GM23338 (cell line): ENCODE measurements around the gene PHOX2A. TPM values are rescaled to one million over a fixed set of nuclear protein-coding genes. Genes with fewer than 3 reads are reported as not detected.

Source experiments
- ATAC-seq: fragments of 200-7000 bp; cut with Tn5 transposase; 3 replicates; pipeline ENCODE4 v1.9.1; 2020
- DNase-seq: peaks from one replicate; pipeline ENCODE4 v3.0.0-alpha.2; 2015; ENCODE audit warnings: low spot score
- H2AFZ ChIP-seq: fragments of 200-600 bp; sonication (generic); 2 replicates; pipeline ENCODE4 v1.8.0; 2016; ENCODE audit warnings: antibody characterized with exemption, mild to moderate bottlenecking, moderate library complexity
- H3F3A ChIP-seq: fragments of 200-600 bp; sonication (generic); replicated peaks from 2 replicates; pipeline ENCODE4 v1.8.0; 2017; ENCODE audit warnings: antibody characterized with exemption, mixed run types, low read depth
- H3K27ac ChIP-seq: fragments of 200-600 bp; sonication (generic); 2 replicates; pipeline ENCODE4 v1.6.1; 2016; ENCODE audit warnings: low read depth
- H3K27me3 ChIP-seq: fragments of 200-600 bp; sonication (generic); 2 replicates; pipeline ENCODE4 v1.8.0; 2016; ENCODE audit warnings: mild to moderate bottlenecking, mixed run types, moderate library complexity; ENCODE audit not compliant: insufficient read depth
- H3K36me3 ChIP-seq: fragments of 200-600 bp; sonication (generic); 2 replicates; pipeline ENCODE4 v1.8.0; 2016; ENCODE audit warnings: mild to moderate bottlenecking; ENCODE audit not compliant: insufficient read depth
- H3K4me1 ChIP-seq: fragments of 200-600 bp; sonication (generic); 2 replicates; pipeline ENCODE4 v1.8.0; 2016; ENCODE audit warnings: mild to moderate bottlenecking, moderate library complexity; ENCODE audit not compliant: insufficient read depth
- H3K4me2 ChIP-seq: fragments of 200-600 bp; sonication (generic); 2 replicates; pipeline ENCODE4 v1.7.1; 2017; ENCODE audit warnings: mixed run types
- H3K4me3 ChIP-seq: fragments of 200-600 bp; sonication (generic); 2 replicates; pipeline ENCODE4 v1.6.1; 2016; ENCODE audit warnings: mixed run types
- H3K79me2 ChIP-seq: fragments of 200-600 bp; sonication (generic); replicated peaks from 2 replicates; pipeline ENCODE4 v1.8.0; 2017; ENCODE audit warnings: mild to moderate bottlenecking; ENCODE audit not compliant: insufficient read depth
- H3K9me2 ChIP-seq: fragments of 200-600 bp; sonication (generic); 2 replicates; pipeline ENCODE4 v1.8.0; 2017; ENCODE audit not compliant: insufficient read depth
- H4K20me1 ChIP-seq: fragments of 200-600 bp; sonication (generic); replicated peaks from 2 replicates; pipeline ENCODE4 v1.8.0; 2017; ENCODE audit warnings: mild to moderate bottlenecking; ENCODE audit not compliant: insufficient read depth
- H3K27ac Mint-ChIP-seq: 2 replicates; pipeline ENCODE4 v1.8.0; 2020; ENCODE audit warnings: inconsistent platforms, mild to moderate bottlenecking, moderate library complexity, mixed read lengths
- H3K27me3 Mint-ChIP-seq: 3 replicates; pipeline ENCODE4 v1.8.0; 2022; ENCODE audit warnings: low read depth, mild to moderate bottlenecking, moderate library complexity, mixed read lengths, inconsistent platforms; ENCODE audit not compliant: insufficient read depth, poor library complexity
- H3K36me3 Mint-ChIP-seq: 3 replicates; pipeline ENCODE4 v1.8.0; 2021; ENCODE audit warnings: low read depth, mild to moderate bottlenecking, inconsistent platforms, moderate library complexity, mixed read lengths
- H3K4me1 Mint-ChIP-seq: 3 replicates; pipeline ENCODE4 v1.8.0; 2020; ENCODE audit warnings: mild to moderate bottlenecking, inconsistent platforms, mixed read lengths
- H3K4me3 Mint-ChIP-seq: 3 replicates; pipeline ENCODE4 v1.8.0; 2021; ENCODE audit warnings: moderate library complexity, mild to moderate bottlenecking, inconsistent platforms, mixed read lengths
- H3K9me3 Mint-ChIP-seq: 3 replicates; pipeline ENCODE4 v1.8.0; 2020; ENCODE audit warnings: moderate library complexity, mild to moderate bottlenecking, inconsistent platforms, mixed read lengths
- CREB1 ChIP-seq: fragments of 250-450 bp; sonication (Bioruptor Pico); IDR thresholded peaks from 2 replicates; pipeline ENCODE4 v1.5.0; 2020; ENCODE audit warnings: low read depth, mild to moderate bottlenecking, moderate library complexity
- CTCF ChIP-seq, 2 experiments: fragments of 200-600 bp in 1 of 2; sonication (generic) in 1 of 2; conservative IDR thresholded peaks; 2 replicates each; pipeline versions ENCODE4 v1.5.1 to v1.6.1; 2016 to 2017; ENCODE audit warnings: antibody characterized with exemption in 2 of 2, low read depth in 2 of 2, mild to moderate bottlenecking in 2 of 2, moderate library complexity in 1 of 2
- EZH2 ChIP-seq: fragments of 200-600 bp; sonication (generic); IDR thresholded peaks from one replicate; pipeline ENCODE4 v1.8.0; 2017; ENCODE audit warnings: antibody characterized with exemption, mild to moderate bottlenecking, low read depth; ENCODE audit not compliant: unreplicated experiment
- EZH2phosphoT487 ChIP-seq: fragments of 200-600 bp; sonication (generic); IDR thresholded peaks from one replicate; pipeline ENCODE4 v1.8.1; 2018; ENCODE audit warnings: antibody characterized with exemption; ENCODE audit not compliant: unreplicated experiment
- JUNB ChIP-seq: IDR thresholded peaks from one replicate; pipeline ENCODE4 v1.6.1; 2016; ENCODE audit warnings: antibody characterized with exemption; ENCODE audit not compliant: unreplicated experiment
- NANOG ChIP-seq: IDR thresholded peaks from 2 replicates; pipeline ENCODE4 v1.6.1; 2016; ENCODE audit warnings: antibody characterized with exemption, borderline replicate concordance
- POLR2AphosphoS5 ChIP-seq: IDR thresholded peaks from 2 replicates; pipeline ENCODE4 v1.6.1; 2016; ENCODE audit warnings: antibody characterized with exemption, low read depth
- STAT1 ChIP-seq: IDR thresholded peaks from one replicate; pipeline ENCODE4 v1.6.1; 2016; ENCODE audit warnings: antibody characterized with exemption; ENCODE audit not compliant: unreplicated experiment
- ZNF114 ChIP-seq: fragments of 250-450 bp; sonication (Bioruptor Pico); IDR thresholded peaks from 2 replicates; pipeline ENCODE4 v1.5.0; 2020; ENCODE audit warnings: mild to moderate bottlenecking, moderate library complexity
- ZNF331 ChIP-seq: fragments of 250-450 bp; sonication (Bioruptor Pico); IDR thresholded peaks from 2 replicates; pipeline ENCODE4 v1.5.0; 2020; ENCODE audit warnings: low read depth, mild to moderate bottlenecking, moderate library complexity
- ZNF462 ChIP-seq: fragments of 250-450 bp; sonication (Bioruptor Pico); IDR thresholded peaks from 2 replicates; pipeline ENCODE4 v1.5.0; 2020; ENCODE audit warnings: mild to moderate bottlenecking, moderate library complexity
- polyA plus RNA-seq: library from polyadenylated mRNA; unstranded; fragments of >200 nt; fragmentation: Nextera tagmentation; extraction: Ambion mirVana; gene quantifications from 2 replicates; pipeline ENCODE4 v1.2.1, GENCODE V29; 2016
- total RNA-seq: library from RNA; depleted of rRNA; stranded (reverse); fragments of >200 nt; shearing (Covaris generic); gene quantifications from 2 replicates; pipeline ENCODE4 v1.2.3, GENCODE V29; 2014

PHOX2A gene
- total and polyA plus RNA-seq, 2 experiments from 2014 or later = 0.31 TPM; not detected in 1

DNA sequence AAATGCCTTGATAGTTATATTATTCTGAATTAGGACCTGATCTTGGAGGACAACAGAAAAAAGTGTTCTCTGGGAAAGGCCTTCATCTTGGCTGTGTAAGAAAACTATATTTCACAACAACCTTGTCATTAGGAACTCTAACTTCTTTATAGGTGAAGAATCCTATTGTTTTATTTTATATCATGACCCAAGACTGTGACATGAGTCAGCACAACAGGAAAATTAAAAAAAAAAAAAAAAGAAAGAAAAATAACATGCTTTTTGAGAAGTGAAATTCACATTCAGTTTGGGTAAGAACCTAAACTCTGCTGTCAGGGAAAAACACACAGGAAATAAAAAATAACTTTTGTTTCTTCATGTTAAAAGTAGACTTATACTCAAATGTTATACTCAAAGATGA lies 39.1 kb downstream of the PHOX2A start:
- H3K27me3 ChIP-seq = no peaks in the 10 kb centered on the region
- no peaks in the 10 kb centered on the region for H3F3A ChIP-seq
- Mint-ChIP-seq H3K27me3 (peaks cover 5% of the 10 kb centered on the region), H3K9me3 (no peaks in the 10 kb centered on the region; the same call in 2 of the 3 replicates), H3K27ac (no peak overlapping the region), H3K4me1 (no peaks in the 10 kb centered on the region), H3K36me3 (no peaks in the 10 kb centered on the region), H3K4me3 (no peak overlapping the region)
- H3K79me2 ChIP-seq = no peaks in the 10 kb centered on the region
- H3K4me3 ChIP-seq = no peak overlapping the region
- no peak overlapping the region for H2AFZ ChIP-seq
- H3K9me2 ChIP-seq = no peaks in the 10 kb centered on the region
- no peak for ATAC-seq
- no peak overlapping the region for H3K27ac ChIP-seq
- TF ChIP-seq POLR2AphosphoS5 (no peak), CTCF (conservative IDR thresholded peaks at IDR 0.05; ENCODE audit: low read depth in 2 of 2) (no peak), EZH2phosphoT487 (no peak), ZNF331 (CRISPR knock-in tag) (no peak), CREB1 (CRISPR knock-in tag) (no peak), ZNF114 (CRISPR knock-in tag) (no peak), STAT1 (no peak), EZH2 (no peak)
- H3K4me1 ChIP-seq = no peaks in the 10 kb centered on the region
- no peak overlapping the region for H3K4me2 ChIP-seq
- no peak for DNase-seq
- H4K20me1 ChIP-seq = no peaks in the 10 kb centered on the region
- no peaks in the 10 kb centered on the region for H3K36me3 ChIP-seq

DNA sequence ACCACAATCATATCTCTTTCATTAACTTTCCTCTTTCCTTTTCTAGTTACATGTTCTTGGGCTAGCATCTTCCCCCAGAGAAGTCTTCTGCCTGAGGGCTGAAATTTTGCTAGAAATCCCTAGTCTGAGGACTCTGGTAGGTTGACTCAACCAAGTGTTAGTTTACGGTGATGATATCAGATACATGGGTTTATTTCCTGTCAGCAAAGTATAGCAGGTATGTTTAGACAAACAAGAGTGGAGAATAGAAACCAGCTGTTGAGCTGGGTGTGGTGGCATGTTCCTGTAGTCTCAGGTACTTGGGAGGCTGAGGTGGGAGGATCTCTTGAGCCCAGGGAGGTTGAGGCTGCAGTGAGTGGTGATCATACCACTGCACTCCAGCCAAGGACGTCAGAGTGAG lies 40.8 kb downstream of the PHOX2A start:
- Histone ChIP-seq H3K27ac (no peak overlapping the region), H3K36me3 (no peaks in the 10 kb centered on the region), H3K27me3 (no peaks in the 10 kb centered on the region), H3K79me2 (no peaks in the 10 kb centered on the region), H3K4me2 (no peak overlapping the region), H3K4me3 (no peak overlapping the region), H3K9me2 (no peaks in the 10 kb centered on the region), H4K20me1 (no peaks in the 10 kb centered on the region), H3F3A (no peaks in the 10 kb centered on the region), H2AFZ (no peak overlapping the region), H3K4me1 (no peaks in the 10 kb centered on the region)
- Mint-ChIP-seq H3K27me3 (peaks cover 7% of the 10 kb centered on the region), H3K4me1 (no peaks in the 10 kb centered on the region), H3K4me3 (no peak overlapping the region), H3K9me3 (no peaks in the 10 kb centered on the region; the same call in 2 of the 3 replicates), H3K27ac (no peak overlapping the region), H3K36me3 (no peaks in the 10 kb centered on the region)
- ATAC-seq (no peak), DNase-seq (no peak)
- no peak for TF ChIP-seq JUNB

GRCh38 chr11:72202571-72202970 lies 41.4 kb downstream of the PHOX2A start:
- H3K4me1 ChIP-seq = no peaks in the 10 kb centered on the region
- H3K9me3 Mint-ChIP-seq = no peaks in the 10 kb centered on the region; the same call in 2 of the 3 replicates
- H4K20me1 ChIP-seq = no peaks in the 10 kb centered on the region
- no peaks in the 10 kb centered on the region for H3K9me2 ChIP-seq
- no peaks in the 10 kb centered on the region for H3K36me3 ChIP-seq
- ATAC-seq (no peak), DNase-seq (no peak)
- no peak overlapping the region for H3K4me3 ChIP-seq
- H3K4me1 Mint-ChIP-seq = no peaks in the 10 kb centered on the region
- no peaks in the 10 kb centered on the region for H3K79me2 ChIP-seq
- H3K36me3 Mint-ChIP-seq = no peaks in the 10 kb centered on the region
- no peak overlapping the region for H3K27ac Mint-ChIP-seq
- no peak overlapping the region for H2AFZ ChIP-seq
- H3F3A ChIP-seq = no peaks in the 10 kb centered on the region
- no peak overlapping the region for H3K4me2 ChIP-seq
- H3K27ac ChIP-seq = no peak overlapping the region
- H3K27me3 ChIP-seq = no peaks in the 10 kb centered on the region
- H3K4me3 Mint-ChIP-seq = no peak overlapping the region
- H3K27me3 Mint-ChIP-seq = peaks cover 7% of the 10 kb centered on the region
- TF ChIP-seq NANOG (no peak), EZH2phosphoT487 (no peak), ZNF114 (CRISPR knock-in tag) (no peak), ZNF462 (no peak)
